ENCODE results near the gene CD160. TPM values are rescaled to one million over a fixed set of nuclear protein-coding genes. Genes with fewer than 3 reads are reported as not detected.
"Not testable (repeated sequence)": the region's sequence is repeated elsewhere in the genome, so short reads cannot be mapped to it uniquely, and the experiment has no call there.

Gene CD160
- total RNA-seq, 1 donor from 2014 or later: 0.93 TPM

GRCh38 chr1:145716641-145717345 is 2.5 kb upstream of the CD160 start:
- no peak for ATAC-seq

GRCh38 chr1:145717833-145718232 is 1.5 kb upstream of the CD160 start:
- no peak overlapping the region for H3K27ac ChIP-seq
- intact Hi-C loops (cut with DNase I): no loop called here
- DNase-seq (no peak), ATAC-seq (no peak)
- no peak overlapping the region for H3K4me3 ChIP-seq
- H3K36me3 ChIP-seq: no peaks in the 10 kb centered on the region
- H3K9me3 ChIP-seq: no peaks in the 10 kb centered on the region
- peaks cover 11% of the 10 kb centered on the region for H3K27me3 ChIP-seq
- no peak for TF ChIP-seq CTCF (IDR thresholded peaks at IDR 0.05)
- H3K4me1 ChIP-seq: no peaks in the 10 kb centered on the region

More at GRCh38 chr1:145716641-145717345, 2.5 kb upstream of the CD160 start:
- intact Hi-C loops (cut with DNase I): no loop called here
- H3K27ac ChIP-seq: no peak overlapping the region
- no peaks in the 10 kb centered on the region for H3K9me3 ChIP-seq
- H3K27me3 ChIP-seq: peaks cover 11% of the 10 kb centered on the region
- no peak for TF ChIP-seq CTCF (IDR thresholded peaks at IDR 0.05)
- no peaks in the 10 kb centered on the region for H3K36me3 ChIP-seq
- no peak overlapping the region for H3K4me3 ChIP-seq
- DNase-seq: no peak
- no peaks in the 10 kb centered on the region for H3K4me1 ChIP-seq

GRCh38 chr1:145718465-145718864 is 834 bp upstream of the CD160 start:
- H3K36me3 ChIP-seq; intact Hi-C loops (cut with DNase I); ATAC-seq: not testable (repeated sequence)

GRCh38 chr1:145720556-145720877 is 1.2 kb downstream of the CD160 start:
- Histone ChIP-seq H3K9me3 (no peaks in the 10 kb centered on the region), H3K36me3 (no peaks in the 10 kb centered on the region), H3K4me1 (no peaks in the 10 kb centered on the region), H3K4me3 (no peak overlapping the region), H3K27ac (no peak overlapping the region), H3K27me3 (peaks cover 11% of the 10 kb centered on the region)
- intact Hi-C loops (cut with DNase I): no loop called here
- ATAC-seq (peak; percentile 4), DNase-seq (no peak)
- no peak for TF ChIP-seq CTCF (IDR thresholded peaks at IDR 0.05)

More at GRCh38 chr1:145718465-145718864, 834 bp upstream of the CD160 start:
- H3K27me3 ChIP-seq: peaks cover 11% of the 10 kb centered on the region
- not testable (repeated sequence) for H3K4me3 ChIP-seq, DNase-seq, H3K4me1 ChIP-seq, H3K27ac ChIP-seq, H3K9me3 ChIP-seq

- Histone ChIP-seq H3K4me1 (no peaks in the 10 kb centered on the region), H3K9me3 (no peaks in the 10 kb centered on the region), H3K27ac (no peak overlapping the region), H3K36me3 (no peaks in the 10 kb centered on the region), H3K4me3 (peak overlapping the region; percentile 15), H3K27me3 (peaks cover 11% of the 10 kb centered on the region)
- intact Hi-C loops (cut with DNase I): no loop called here
- ATAC-seq (peak; percentile 97), DNase-seq (peak; percentile 83)
- TF ChIP-seq CTCF (IDR thresholded peaks at IDR 0.05): peak; percentile 96
Measured at GRCh38 chr1:145720878-145721671, 1.8 kb downstream of the CD160 start.

GRCh38 chr1:145726193-145726592 is 6.9 kb downstream of the CD160 start:
- H3K4me3 ChIP-seq; H3K27me3 ChIP-seq; intact Hi-C loops (cut with DNase I); H3K4me1 ChIP-seq; ATAC-seq; H3K9me3 ChIP-seq; DNase-seq; H3K36me3 ChIP-seq; H3K27ac ChIP-seq: not testable (repeated sequence)

Measured in upper lobe of right lung (tissue), 1 donor.